Glutamatergic neuron (in vitro differentiated cells): ENCODE data around the gene CYP1A2. TPM values are rescaled to one million over a fixed set of nuclear protein-coding genes. Genes with fewer than 3 reads are reported as not detected.
"Not testable (repeated sequence)": the region's sequence is repeated elsewhere in the genome, so short reads cannot be mapped to it uniquely, and the experiment has no call there.

ENCODE experiments used
- DNase-seq: peaks from one replicate; pipeline ENCODE4 v3.0.0; 2022
- H3K27ac Mint-ChIP-seq: one replicate; pipeline ENCODE4 v1.8.0; 2020; ENCODE audit warnings: mild to moderate bottlenecking, mixed read lengths, inconsistent platforms; ENCODE audit not compliant: unreplicated experiment
- H3K27me3 Mint-ChIP-seq: one replicate; pipeline ENCODE4 v1.8.0; 2020; ENCODE audit warnings: mild to moderate bottlenecking, moderate library complexity, mixed read lengths, inconsistent platforms; ENCODE audit not compliant: unreplicated experiment
- H3K36me3 Mint-ChIP-seq: one replicate; pipeline ENCODE4 v1.8.0; 2020; ENCODE audit warnings: mild to moderate bottlenecking, mixed read lengths, inconsistent platforms; ENCODE audit not compliant: unreplicated experiment
- H3K4me1 Mint-ChIP-seq: one replicate; pipeline ENCODE4 v1.8.0; 2020; ENCODE audit warnings: mild to moderate bottlenecking, low read depth, mixed read lengths, inconsistent platforms; ENCODE audit not compliant: unreplicated experiment
- H3K4me3 Mint-ChIP-seq: one replicate; pipeline ENCODE4 v1.8.0; 2020; ENCODE audit warnings: mild to moderate bottlenecking, mixed read lengths, inconsistent platforms; ENCODE audit not compliant: unreplicated experiment
- H3K9me3 Mint-ChIP-seq: one replicate; pipeline ENCODE4 v1.8.0; 2020; ENCODE audit warnings: mild to moderate bottlenecking, moderate library complexity, mixed read lengths, inconsistent platforms; ENCODE audit not compliant: unreplicated experiment
- CTCF ChIP-seq: fragments of 200-600 bp; sonication (generic); IDR thresholded peaks from one replicate; pipeline ENCODE4 v1.5.0; 2021; ENCODE audit not compliant: partially characterized antibody, unreplicated experiment
- total RNA-seq: library from RNA; stranded (reverse); fragmentation: NEBNext Ultra II Directional; extraction: Animal tissue kit (Norgen Biotek cat#: 25700); gene quantifications from one replicate; pipeline ENCODE4 v1.2.1, GENCODE V29; 2021; ENCODE audit not compliant: unreplicated experiment

The CYP1A2 gene
- total RNA-seq, 1 donor from 2014 or later, result not detected

DNA sequence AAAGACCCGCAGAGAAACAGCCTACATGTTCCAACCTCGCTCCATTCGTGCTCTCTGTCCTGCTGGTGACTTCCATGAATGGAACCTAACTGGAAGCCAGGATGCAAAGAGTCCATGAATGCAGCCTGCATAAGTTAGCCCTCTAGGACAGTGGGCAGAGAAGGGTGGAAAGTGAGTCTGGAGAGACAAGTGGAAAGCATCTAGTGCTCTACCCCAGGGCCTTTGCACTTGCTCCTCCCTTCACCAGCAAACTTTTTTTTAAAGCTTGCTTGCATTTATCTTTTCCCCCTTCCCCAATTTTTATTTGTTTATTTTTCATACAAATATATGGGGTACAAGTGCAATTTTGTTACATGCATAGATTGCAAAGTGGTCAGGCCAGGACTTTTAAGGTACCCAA, 15.4 kb upstream of the CYP1A2 start:
- Mint-ChIP-seq H3K27me3 (peaks cover 5% of the 10 kb centered on the region), H3K9me3 (peaks cover 8% of the 10 kb centered on the region), H3K4me3 (no peak overlapping the region), H3K4me1 (peaks cover 3% of the 10 kb centered on the region), H3K27ac (no peak overlapping the region), H3K36me3 (peaks cover 6% of the 10 kb centered on the region)
- no peak for TF ChIP-seq CTCF
- no peak for DNase-seq

DNA sequence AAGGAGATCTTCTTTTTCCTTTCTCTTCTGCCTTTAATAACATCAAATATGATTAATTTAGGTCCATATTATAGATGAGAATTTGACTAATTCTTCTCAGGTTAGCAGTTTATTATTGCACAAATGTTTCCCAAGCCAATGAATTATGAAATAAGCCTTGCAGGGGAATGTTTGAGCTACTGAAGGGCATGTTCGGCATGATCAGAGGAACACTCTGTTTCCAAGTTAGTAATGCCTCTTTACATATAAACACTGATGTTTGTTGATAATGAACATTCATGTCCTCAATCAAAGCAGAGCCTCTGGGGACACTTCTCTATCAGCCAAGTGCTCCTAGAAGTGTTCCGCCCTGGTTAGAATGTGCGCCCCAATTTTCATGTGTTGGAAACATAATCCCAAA, 13.3 kb upstream of the CYP1A2 start:
- Mint-ChIP-seq H3K27ac (no peak overlapping the region), H3K36me3 (no peaks in the 10 kb centered on the region), H3K4me3 (no peak overlapping the region), H3K4me1 (no peaks in the 10 kb centered on the region), H3K9me3 (peaks cover 8% of the 10 kb centered on the region), H3K27me3 (peaks cover 5% of the 10 kb centered on the region)
- no peak for DNase-seq
- no peak for TF ChIP-seq CTCF

DNA sequence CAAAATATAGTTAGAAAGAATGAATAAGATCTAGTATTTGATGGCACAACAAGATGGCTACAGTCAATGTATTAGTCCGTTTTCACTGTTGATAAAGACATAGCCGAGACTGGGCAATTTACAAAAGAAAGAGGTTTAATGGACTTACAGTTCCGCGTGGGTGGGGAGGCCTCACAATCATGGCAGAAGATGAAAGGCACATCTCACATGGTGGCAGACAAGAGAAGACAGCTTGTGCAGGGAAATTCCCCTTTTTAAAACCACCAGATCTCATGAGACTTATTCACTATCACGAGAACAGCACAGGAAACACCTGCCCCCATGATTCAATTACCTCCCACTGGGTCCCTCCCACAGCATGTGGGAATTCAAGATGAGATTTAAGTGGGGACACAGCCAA, 10.4 kb upstream of the CYP1A2 start:
- H3K27me3 Mint-ChIP-seq, H3K4me3 Mint-ChIP-seq, H3K27ac Mint-ChIP-seq, H3K9me3 Mint-ChIP-seq, DNase-seq, H3K36me3 Mint-ChIP-seq, H3K4me1 Mint-ChIP-seq: not testable (repeated sequence)

DNA sequence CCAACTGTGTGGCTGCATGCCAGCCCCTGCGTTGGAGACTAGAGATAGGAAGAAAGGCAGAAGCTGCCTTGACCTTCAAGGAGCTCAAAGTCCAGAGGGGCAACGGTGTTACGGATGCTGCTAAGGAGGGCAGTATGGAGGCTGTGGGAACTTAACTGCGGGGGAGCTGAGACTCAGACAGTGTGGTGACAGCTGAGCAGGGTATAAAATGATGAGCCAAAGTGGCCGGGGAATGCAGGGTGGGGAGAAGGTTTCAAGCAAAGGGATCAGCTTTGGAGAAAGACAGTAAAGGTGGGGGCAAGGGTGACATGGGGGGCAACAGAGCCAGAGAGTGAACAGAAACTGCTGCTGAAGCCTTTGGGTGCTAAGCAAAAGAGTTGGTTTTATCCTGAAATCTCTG, 6.2 kb upstream of the CYP1A2 start:
- H3K4me3 Mint-ChIP-seq, result no peak overlapping the region
- DNase-seq, result no peak
- no peak for TF ChIP-seq CTCF
- peaks cover 1% of the 10 kb centered on the region for H3K9me3 Mint-ChIP-seq
- H3K27ac Mint-ChIP-seq, result no peak overlapping the region
- no peaks in the 10 kb centered on the region for H3K4me1 Mint-ChIP-seq
- peaks cover 8% of the 10 kb centered on the region for H3K27me3 Mint-ChIP-seq
- H3K36me3 Mint-ChIP-seq, result no peaks in the 10 kb centered on the region

GRCh38 chr15:74746389-74746788, 2.3 kb upstream of the CYP1A2 start:
- DNase-seq, result no peak
- Mint-ChIP-seq H3K27ac (no peak overlapping the region), H3K27me3 (peaks cover 9% of the 10 kb centered on the region), H3K9me3 (no peaks in the 10 kb centered on the region), H3K4me1 (no peaks in the 10 kb centered on the region), H3K4me3 (no peak overlapping the region), H3K36me3 (no peaks in the 10 kb centered on the region)
- TF ChIP-seq CTCF, result no peak

GRCh38 chr15:74749832-74750231, 1.2 kb downstream of the CYP1A2 start:
- Mint-ChIP-seq H3K27me3 (peaks cover 6% of the 10 kb centered on the region), H3K4me1 (no peaks in the 10 kb centered on the region), H3K4me3 (no peak overlapping the region)

More at GRCh38 chr15:74749832-74750231, 1.2 kb downstream of the CYP1A2 start:
- TF ChIP-seq CTCF, result no peak
- Mint-ChIP-seq H3K27ac (no peak overlapping the region), H3K36me3 (no peaks in the 10 kb centered on the region), H3K9me3 (no peaks in the 10 kb centered on the region)
- DNase-seq, result no peak
